HFFc6 (cell line): ENCODE measurements around the gene SEMA3D. TPM values are rescaled to one million over a fixed set of nuclear protein-coding genes. Genes with fewer than 3 reads are reported as not detected.

Experiments
- DNase-seq: peaks from one replicate; pipeline ENCODE4 v3.0.0-alpha.2; 2018
- H3K27ac Mint-ChIP-seq: 2 replicates; pipeline ENCODE4 v1.8.0; 2020; ENCODE audit warnings: mild to moderate bottlenecking, mixed read lengths
- H3K27me3 Mint-ChIP-seq: 2 replicates; pipeline ENCODE4 v1.8.0; 2021; ENCODE audit warnings: mild to moderate bottlenecking, moderate library complexity, mixed read lengths; ENCODE audit not compliant: insufficient read depth
- H3K36me3 Mint-ChIP-seq: 2 replicates; pipeline ENCODE4 v1.8.0; 2021; ENCODE audit warnings: low read depth, mixed read lengths
- H3K4me1 Mint-ChIP-seq: 2 replicates; pipeline ENCODE4 v1.8.0; 2020; ENCODE audit warnings: low read depth, mixed read lengths
- H3K4me3 Mint-ChIP-seq: 2 replicates; pipeline ENCODE4 v1.8.0; 2020; ENCODE audit warnings: mild to moderate bottlenecking, moderate library complexity, mixed read lengths
- H3K9me3 Mint-ChIP-seq: 2 replicates; pipeline ENCODE4 v1.8.0; 2020; ENCODE audit warnings: mild to moderate bottlenecking, mixed read lengths
- CTCF ChIP-seq: fragments of 200-600 bp; sonication (generic); IDR thresholded peaks from 2 replicates; pipeline ENCODE4 v1.5.0; 2021; ENCODE audit warnings: antibody characterized with exemption, mild to moderate bottlenecking
- total RNA-seq, 6 experiments: library from RNA; stranded (reverse); fragmentation: NEBNext Ultra II Directional; extraction: Animal tissue kit (Norgen Biotek cat#: 25700); gene quantifications; 2 replicates in 1 of 6; 3 replicates in 5 of 6; pipeline ENCODE4 v1.2.3, GENCODE V29; 2021

The SEMA3D gene
- total RNA-seq, 6 experiments from 2014 or later, result 16.5 to 23.7 (median 22.4) TPM

GRCh38 chr7:85067371-85067770 is 119.5 kb downstream of the SEMA3D start:
- Mint-ChIP-seq H3K27ac (no peak overlapping the region), H3K27me3 (no peaks in the 10 kb centered on the region; the same call in 1 of the 2 replicates), H3K36me3 (no peaks in the 10 kb centered on the region), H3K4me1 (peaks cover 42% of the 10 kb centered on the region), H3K9me3 (no peaks in the 10 kb centered on the region), H3K4me3 (no peak overlapping the region)
- no peak for TF ChIP-seq CTCF
- no peak for DNase-seq

- H3K27me3 Mint-ChIP-seq, result no peaks in the 10 kb centered on the region; the same call in 1 of the 2 replicates
- TF ChIP-seq CTCF, result no peak
- H3K36me3 Mint-ChIP-seq, result no peaks in the 10 kb centered on the region
- no peak for DNase-seq
- no peak overlapping the region for H3K4me3 Mint-ChIP-seq
- H3K27ac Mint-ChIP-seq, result no peak overlapping the region
- H3K4me1 Mint-ChIP-seq, result peaks cover 35% of the 10 kb centered on the region
- no peaks in the 10 kb centered on the region for H3K9me3 Mint-ChIP-seq
Measured at GRCh38 chr7:85065888-85066485, 120.9 kb downstream of the SEMA3D start.

- H3K4me1 Mint-ChIP-seq, result peaks cover 28% of the 10 kb centered on the region
- no peak overlapping the region for H3K27ac Mint-ChIP-seq
- TF ChIP-seq CTCF, result no peak
- no peaks in the 10 kb centered on the region for H3K9me3 Mint-ChIP-seq
- no peaks in the 10 kb centered on the region for H3K36me3 Mint-ChIP-seq
- no peak for DNase-seq
- H3K4me3 Mint-ChIP-seq, result no peak overlapping the region
- no peaks in the 10 kb centered on the region; the same call in 1 of the 2 replicates for H3K27me3 Mint-ChIP-seq
Measured at GRCh38 chr7:85065306-85065705, 121.5 kb downstream of the SEMA3D start.

GRCh38 chr7:85062651-85063050 is 124.2 kb downstream of the SEMA3D start:
- Mint-ChIP-seq H3K4me3 (no peak overlapping the region), H3K27me3 (no peaks in the 10 kb centered on the region), H3K27ac (no peak overlapping the region), H3K4me1 (peaks cover 12% of the 10 kb centered on the region), H3K36me3 (peaks cover 5% of the 10 kb centered on the region; the same call in 1 of the 2 replicates), H3K9me3 (no peaks in the 10 kb centered on the region)
- TF ChIP-seq CTCF, result no peak
- no peak for DNase-seq

GRCh38 chr7:85061456-85061855 is 125.4 kb downstream of the SEMA3D start:
- H3K27me3 Mint-ChIP-seq, result no peaks in the 10 kb centered on the region
- DNase-seq, result no peak
- H3K9me3 Mint-ChIP-seq, result no peaks in the 10 kb centered on the region
- no peak for TF ChIP-seq CTCF
- no peak overlapping the region for H3K27ac Mint-ChIP-seq
- peaks cover 12% of the 10 kb centered on the region for H3K4me1 Mint-ChIP-seq
- no peak overlapping the region for H3K4me3 Mint-ChIP-seq
- peaks cover 11% of the 10 kb centered on the region for H3K36me3 Mint-ChIP-seq

GRCh38 chr7:85060696-85061095 is 126.2 kb downstream of the SEMA3D start:
- Mint-ChIP-seq H3K4me1 (peaks cover 9% of the 10 kb centered on the region), H3K27me3 (no peaks in the 10 kb centered on the region), H3K4me3 (no peak overlapping the region), H3K27ac (no peak overlapping the region), H3K9me3 (no peaks in the 10 kb centered on the region), H3K36me3 (peaks cover 11% of the 10 kb centered on the region)
- no peak for TF ChIP-seq CTCF
- DNase-seq, result no peak
